Pancreas (tissue), 10 donors: Measurements from ENCODE around the gene NR1I2. TPM values are rescaled to one million over a fixed set of nuclear protein-coding genes. Genes with fewer than 3 reads are reported as not detected.

Source experiments
- ATAC-seq, 4 donors: fragments of 200-7000 bp; cut with Tn5 transposase; one replicate each; pipeline versions ENCODE4 v1.8.0 to v1.9.1; 2020; ENCODE audit warnings: mild to moderate bottlenecking in 4 of 4, moderate library complexity in 4 of 4
- DNase-seq, 6 donors: peaks; one replicate each; pipeline ENCODE4 v3.0.0-alpha.2; 2020
- FAIRE-seq: peaks from 2 replicates; lab custom pipeline; 2012; peaks lifted over from hg19 to GRCh38; lab: Jason Lieb, UNC
- H3K27ac ChIP-seq, 4 donors: fragments of 200-600 bp; sonication (generic); 1 replicate in 3 of 4; 2 replicates in 1 of 4; pipeline versions ENCODE4 v1.5.0 to v1.8.0; 2020
- H3K27me3 ChIP-seq, 4 donors: fragments of 200-600 bp; one replicate each; pipeline ENCODE4 v1.8.0; 2021
- H3K36me3 ChIP-seq, 3 donors: fragments of 200-600 bp; sonication (generic) in 1 of 3; one replicate each; pipeline versions ENCODE4 v1.5.0 to v1.8.0; 2020 to 2021
- H3K4me1 ChIP-seq, 3 donors: fragments of 200-600 bp; one replicate each; pipeline ENCODE4 v1.8.0; 2021
- H3K4me3 ChIP-seq, 4 donors: fragments of 200-600 bp; sonication (generic) in 2 of 4; one replicate each; pipeline versions ENCODE4 v1.5.0 to v1.8.0; 2020 to 2021
- H3K9me3 ChIP-seq, 4 donors: fragments of 200-600 bp; one replicate each; pipeline ENCODE4 v1.8.0; 2021
- CTCF ChIP-seq, 4 donors: fragments of 200-600 bp; sonication (generic) in 3 of 4; IDR thresholded peaks; one replicate each; pipeline versions ENCODE4 v1.5.0 to v1.8.0; 2021; ENCODE audit warnings: antibody characterized with exemption in 4 of 4
- WGBS, 2 donors: extraction: QIAGEN DNeasy Blood & Tissue Kit; methylation state at CpG; one replicate each; pipeline ENCODE4 v1.1.7; 2013; 5-methylcytosine and 5-hydroxymethylcytosine counted together
- intact Hi-C, 3 donors: fragments of 100-400 bp; cut with DNase I; formaldehyde crosslinking; loops; one replicate each; pipeline versions ENCODE4 v1.11.1 to v1.14.2; 2022
- polyA plus RNA-seq, 2 donors: library from polyadenylated mRNA; stranded (reverse); fragments of 200-250 nt; gene quantifications; one replicate each; pipeline ENCODE4 v1.2.3, GENCODE V29; 2013
- total RNA-seq, 6 donors: library from RNA; stranded (reverse); fragmentation: NEBNext Ultra II Directional in 4 of 6; extraction: Animal tissue kit (Norgen Biotek cat#: 25700) in 4 of 6; gene quantifications; one replicate each; pipeline versions ENCODE4 v1.2.1 to v1.2.4, GENCODE V29; 2021 to 2023
- donor health status: healthy with polysubstance abuse.
- donor health status: DM: no; HTN: no; CAD: no; lungs with moderate emphysema.
- donor health status: DM: no; HTN: no; CAD: no.
- donor health status: control.
- donor health status: control.
- donor health status: Bipolar disorder and iron deficiency.
- donor health status: DM: yes; HTN: yes; CAD: no.
- donor health status: DM: no; HTN: no; CAD: no.
- donor health status: DM: no; HTN: no; CAD: no.
- donor health status: DM: yes; HTN: yes; CAD: no.

NR1I2 gene
- total and polyA plus RNA-seq, 8 donors: 0.12 to 0.31 (median 0.24) TPM

GRCh38 chr3:119812491-119813058, 30.7 kb downstream of the NR1I2 start:
- Histone ChIP-seq H3K4me3 (no peak overlapping the region), H3K4me1 (peaks cover 0 to 4% (median 0%) of the 10 kb centered on the region in 3 donors), H3K27ac (no peak overlapping the region), H3K27me3 (no peaks in the 10 kb centered on the region), H3K36me3 (no peaks in the 10 kb centered on the region), H3K9me3 (no peaks in the 10 kb centered on the region)
- intact Hi-C loops: no loop called here
- no peak for FAIRE-seq
- WGBS, 2 donors: 81 to 86% methylated on average over 8 of the region's 8 CpGs
- ATAC-seq: no peak
- DNase-seq: no peak
- TF ChIP-seq CTCF (IDR thresholded peaks at IDR 0.05): no peak

GRCh38 chr3:119815716-119816115, 33.8 kb downstream of the NR1I2 start:
- H3K4me3 ChIP-seq: no peak overlapping the region
- H3K36me3 ChIP-seq: no peaks in the 10 kb centered on the region
- intact Hi-C loops: no loop called here
- TF ChIP-seq CTCF (IDR thresholded peaks at IDR 0.05): no peak
- no peak for ATAC-seq
- no peak overlapping the region for H3K27ac ChIP-seq
- FAIRE-seq: no peak
- no peaks in the 10 kb centered on the region for H3K4me1 ChIP-seq
- no peak for DNase-seq
- WGBS, 2 donors: 74 to 79% methylated on average over 8 of the region's 8 CpGs
- H3K27me3 ChIP-seq: no peaks in the 10 kb centered on the region
- no peaks in the 10 kb centered on the region for H3K9me3 ChIP-seq

- Histone ChIP-seq H3K36me3 (no peaks in the 10 kb centered on the region), H3K27me3 (no peaks in the 10 kb centered on the region), H3K9me3 (no peaks in the 10 kb centered on the region), H3K27ac (no peak overlapping the region), H3K4me3 (no peak overlapping the region), H3K4me1 (no peaks in the 10 kb centered on the region)
- no peak for TF ChIP-seq CTCF (IDR thresholded peaks at IDR 0.05)
- 81 to 88% methylated on average over 12 of the region's 12 CpGs for WGBS, 2 donors
- ATAC-seq (no peak), FAIRE-seq (no peak), DNase-seq (no peak)
- intact Hi-C loops: no loop called here
These were observed 35.2 kb downstream of the NR1I2 start for GRCh38 chr3:119817071-119817470.

- intact Hi-C loops: no loop called here
These were observed 35.9 kb downstream of the NR1I2 start for GRCh38 chr3:119817583-119818363.

More at GRCh38 chr3:119817583-119818363, 35.9 kb downstream of the NR1I2 start:
- 69 to 71% methylated on average over 13 of the region's 13 CpGs for WGBS, 2 donors
- H3K27ac ChIP-seq: no peak overlapping the region
- no peaks in the 10 kb centered on the region for H3K4me1 ChIP-seq
- ATAC-seq: no peak
- no peak overlapping the region for H3K4me3 ChIP-seq
- FAIRE-seq: no peak
- H3K36me3 ChIP-seq: no peaks in the 10 kb centered on the region
- no peak for TF ChIP-seq CTCF (IDR thresholded peaks at IDR 0.05)
- DNase-seq: no peak
- no peaks in the 10 kb centered on the region for H3K27me3 ChIP-seq
- no peaks in the 10 kb centered on the region for H3K9me3 ChIP-seq
